ENCODE results near the gene MTMR6.

Gene MTMR6

DNA sequence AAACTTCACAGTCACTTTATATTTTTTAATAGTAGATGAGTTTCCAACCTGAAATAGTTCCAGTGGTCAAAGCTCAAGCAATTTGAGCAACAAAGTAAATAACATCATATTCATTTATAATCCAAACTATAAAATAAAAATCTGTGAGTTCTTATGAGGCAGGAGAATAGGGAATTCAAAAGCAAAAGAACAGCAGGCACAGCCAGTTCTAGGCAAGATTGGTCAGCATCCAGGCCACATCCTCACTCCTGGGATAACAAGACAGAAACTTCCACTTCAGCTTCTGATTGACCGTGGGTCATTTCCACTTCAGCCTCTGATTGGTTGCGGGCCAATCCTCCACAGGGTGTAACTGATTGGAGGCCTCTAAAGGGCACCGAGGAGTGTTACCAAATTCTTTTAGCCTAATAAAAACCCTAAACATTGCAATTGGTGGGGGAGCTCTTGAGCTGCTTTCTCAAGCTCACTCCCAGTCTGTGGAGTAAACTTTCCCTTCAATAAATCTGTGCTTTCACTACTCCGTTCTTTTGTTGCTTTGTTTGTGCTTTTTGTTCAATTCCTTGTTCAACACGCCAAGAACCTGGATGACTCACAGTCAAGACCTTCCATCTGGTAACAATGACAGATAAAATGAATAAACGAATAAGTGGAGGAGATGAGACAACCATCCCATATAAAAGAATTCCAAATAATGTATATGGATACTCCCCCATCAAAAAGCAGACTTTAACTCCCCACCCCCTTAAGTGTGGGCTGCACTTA, 72.6 kb downstream of the MTMR6 start:
- no peak for DNase-seq

DNA sequence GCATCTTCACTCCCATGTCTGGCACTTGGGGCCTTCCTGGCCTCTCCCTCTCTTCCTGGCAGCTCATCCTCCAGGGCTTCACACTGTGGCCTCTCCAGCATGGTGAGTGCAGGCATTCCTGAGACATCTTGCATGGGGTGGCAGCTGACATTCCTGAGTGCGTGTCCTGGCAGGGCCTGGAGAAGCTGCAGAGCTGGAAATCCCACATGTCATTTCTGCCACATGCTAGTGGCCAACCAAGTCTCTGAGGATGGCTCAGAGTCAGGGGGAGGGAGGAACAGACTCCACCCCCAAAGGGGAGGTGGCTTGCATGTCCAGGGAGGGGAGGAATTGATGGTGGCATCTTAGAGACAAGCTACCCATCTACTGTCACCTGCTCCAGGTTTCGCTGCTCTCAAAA, 73.6 kb downstream of the MTMR6 start:
- DNase-seq = no peak

DNA sequence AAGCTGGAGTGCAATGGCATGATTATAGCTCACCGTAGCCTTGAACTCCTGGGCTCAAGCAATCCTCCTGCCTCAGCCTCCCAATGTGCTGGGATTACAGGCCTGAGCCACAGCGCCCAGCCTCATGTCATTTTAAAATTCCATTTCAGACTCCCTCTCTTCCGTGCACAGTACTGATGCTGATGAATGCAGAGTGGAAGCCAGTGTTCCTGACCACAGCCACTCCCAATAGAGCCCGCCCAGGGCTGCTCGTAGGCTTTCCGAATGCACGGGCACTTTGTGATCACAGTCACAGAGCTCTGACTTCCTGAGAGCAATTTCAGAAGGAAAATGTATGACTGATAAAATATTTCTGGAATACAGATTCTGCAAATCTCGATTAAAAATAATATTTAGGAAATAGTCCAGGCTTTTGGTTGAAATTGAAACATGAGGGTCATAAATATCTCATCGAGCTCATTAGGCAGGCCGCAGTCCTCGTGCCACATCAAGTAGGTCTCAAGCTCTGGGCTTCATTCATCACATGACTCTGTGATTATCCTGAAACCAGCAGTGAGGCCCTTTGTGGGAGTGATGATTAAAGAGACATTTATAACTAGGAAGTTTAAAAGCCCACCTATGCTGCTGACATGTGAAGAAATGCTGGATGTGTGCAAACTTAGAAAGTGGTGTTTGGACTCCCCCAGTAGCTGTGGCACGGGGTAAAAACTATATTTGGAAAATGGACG, 76.3 kb downstream of the MTMR6 start:
- DNase-seq = no peak

DNA sequence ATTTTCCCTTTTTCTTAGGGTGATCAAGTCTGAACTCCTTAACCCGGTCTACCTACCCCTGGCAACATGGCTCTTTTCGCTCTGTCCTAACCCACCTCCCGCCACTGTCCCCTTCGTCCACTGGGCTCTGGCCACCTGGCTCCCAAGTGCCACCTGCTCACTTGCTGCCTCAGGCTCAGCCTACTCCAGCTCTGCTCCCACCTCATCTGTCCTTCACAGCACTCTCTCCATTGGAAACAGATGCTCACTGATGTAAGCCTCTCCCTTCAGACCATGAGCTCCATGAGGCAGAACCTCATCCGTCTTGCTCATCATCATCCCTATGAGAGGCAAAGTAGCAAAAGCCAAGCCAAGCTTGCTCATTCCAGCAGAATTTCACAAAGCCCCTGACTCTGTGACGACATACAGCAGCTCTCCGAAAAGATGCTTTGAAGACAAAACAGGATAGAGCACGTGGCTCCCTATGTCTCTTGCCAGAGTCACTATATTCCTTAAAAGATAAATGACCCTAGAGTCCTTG, 79.9 kb downstream of the MTMR6 start:
- no peak for DNase-seq

DNA sequence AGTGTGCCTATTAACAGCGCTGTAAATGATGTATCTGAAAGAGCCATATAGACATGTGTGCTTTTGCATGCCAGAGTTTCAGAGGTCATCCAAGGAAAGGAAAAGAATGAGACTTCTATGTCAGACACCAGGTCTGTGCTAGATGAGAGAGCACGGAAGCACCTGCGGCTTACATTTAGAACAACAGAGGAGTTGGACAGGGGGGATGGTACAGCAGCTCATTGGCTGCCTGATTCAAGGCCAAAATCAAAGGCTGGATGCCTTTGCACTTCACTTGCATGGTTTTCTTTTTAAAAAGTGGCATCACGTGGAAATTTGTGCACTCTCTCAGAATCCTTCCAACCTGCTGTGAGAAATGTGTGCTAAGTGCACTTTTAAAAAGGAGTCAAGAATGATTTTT, 82.4 kb downstream of the MTMR6 start:
- DNase-seq = no peak

DNA sequence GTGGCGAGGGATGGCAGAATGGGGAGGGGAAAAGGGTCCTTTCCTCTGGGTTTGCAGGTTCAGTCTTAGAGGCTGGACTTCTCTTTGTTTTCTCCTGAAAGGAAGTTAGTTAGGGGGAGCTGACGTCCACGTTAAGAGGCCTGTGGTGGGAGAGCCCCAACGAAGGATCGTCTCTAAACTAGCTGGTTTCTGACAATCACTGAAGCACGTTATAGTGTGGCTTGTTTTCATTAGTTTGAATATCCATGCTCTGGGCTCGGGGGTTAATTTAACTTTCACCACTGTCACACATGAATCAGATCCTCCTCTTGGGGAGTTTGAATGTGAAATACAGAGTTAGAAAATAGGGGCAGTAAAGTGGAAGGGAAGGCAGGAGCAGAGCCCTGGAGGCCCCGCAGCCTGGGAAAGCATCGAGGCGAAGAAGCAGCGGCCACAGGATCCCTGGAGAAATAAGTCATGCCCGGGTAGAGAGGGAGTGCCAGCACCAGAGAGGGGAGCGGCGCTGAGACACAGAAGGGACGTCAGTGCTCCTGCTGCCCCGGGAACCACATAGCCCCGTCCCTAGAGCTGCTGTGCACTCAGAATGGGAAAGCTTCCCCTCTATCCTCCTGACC, 84.1 kb downstream of the MTMR6 start:
- no peak for DNase-seq

DNA sequence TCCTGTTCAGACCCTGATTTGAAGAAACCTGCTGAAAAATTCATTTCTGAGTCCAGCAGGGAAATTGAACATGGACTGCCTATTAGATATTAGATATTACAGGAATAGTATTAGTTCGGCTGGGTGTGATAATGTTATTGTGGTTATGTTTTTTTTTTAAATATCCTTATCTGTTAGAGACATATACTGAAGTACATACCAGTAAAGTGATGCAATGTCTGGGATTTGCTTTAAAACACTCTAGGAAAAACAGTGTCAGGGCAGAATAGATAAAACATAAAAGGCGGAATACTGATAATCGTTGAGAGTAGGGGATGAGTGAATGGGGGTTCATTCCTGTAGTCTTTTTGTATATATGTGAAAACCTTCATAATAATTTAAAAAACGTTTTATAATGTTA, 86.5 kb downstream of the MTMR6 start:
- no peak for DNase-seq

DNA sequence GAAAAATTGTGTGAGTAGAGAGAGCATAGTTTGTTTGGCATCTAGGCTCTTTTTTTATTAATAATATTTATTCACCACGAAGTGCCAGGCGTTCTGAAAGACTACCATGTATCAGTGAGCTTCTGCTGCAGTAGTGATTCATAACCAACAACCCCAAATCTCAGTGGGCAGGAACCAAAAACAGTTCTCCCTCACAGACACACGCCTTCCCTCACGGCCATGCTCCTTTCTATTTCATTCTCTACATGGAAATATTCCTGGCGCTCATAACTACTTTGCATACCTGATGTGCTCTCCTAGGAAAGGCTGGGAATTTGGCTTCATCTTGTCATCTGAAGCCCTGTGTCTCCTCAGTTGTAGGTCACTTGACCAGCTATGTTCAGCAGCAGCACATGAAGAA, 88.6 kb downstream of the MTMR6 start:
- DNase-seq = no peak

DNA sequence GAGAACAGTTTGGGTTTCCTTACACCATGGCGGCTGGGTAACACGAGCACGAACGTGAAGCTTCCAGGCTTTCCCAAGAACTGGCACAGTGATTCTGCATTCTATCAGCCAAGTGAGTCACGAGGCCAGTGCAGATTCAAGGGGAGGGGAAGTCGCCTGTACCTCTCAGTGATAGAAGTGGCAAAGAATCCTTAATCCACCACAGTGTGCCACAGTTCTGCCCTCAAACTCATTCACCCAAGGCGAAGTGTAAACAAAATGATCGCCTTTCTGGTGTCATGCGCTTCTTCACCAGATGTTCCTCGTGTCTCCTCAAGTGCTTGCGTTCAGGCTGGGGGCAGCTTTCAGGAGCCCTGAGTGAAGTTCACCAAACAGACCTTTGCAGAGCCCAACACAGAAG, 90.3 kb downstream of the MTMR6 start:
- no peak for DNase-seq

All from stimulated activated CD4-positive, alpha-beta T cell treated with anti-CD3 and anti-CD28 coated beads, Interleukin-2, amount 100 ng/mL, for 48 hours (primary cell).